Mammary epithelial cell (primary cell): ENCODE results near the gene PNPO.

Experiments used
- EZH2 ChIP-seq: IDR thresholded peaks from 2 replicates; pipeline ENCODE4 v1.6.1; 2012; ENCODE audit warnings: low read length, inconsistent platforms, borderline replicate concordance
- TF ChIP-seq, protein P1 (sequence below), 2 donors: IDR thresholded peaks in 1 of 2; conservative IDR thresholded peaks in 1 of 2; 2 replicates each; pipeline ENCODE4 v1.5.1; 2011 to 2012; ENCODE audit warnings: inconsistent platforms in 2 of 2, low read length in 2 of 2, mild to moderate bottlenecking in 2 of 2, control low read depth in 1 of 2, low read depth in 1 of 2; ENCODE audit not compliant: insufficient read depth in 1 of 2; ENCODE audit errors: extremely low read depth in 1 of 2

DNA sequence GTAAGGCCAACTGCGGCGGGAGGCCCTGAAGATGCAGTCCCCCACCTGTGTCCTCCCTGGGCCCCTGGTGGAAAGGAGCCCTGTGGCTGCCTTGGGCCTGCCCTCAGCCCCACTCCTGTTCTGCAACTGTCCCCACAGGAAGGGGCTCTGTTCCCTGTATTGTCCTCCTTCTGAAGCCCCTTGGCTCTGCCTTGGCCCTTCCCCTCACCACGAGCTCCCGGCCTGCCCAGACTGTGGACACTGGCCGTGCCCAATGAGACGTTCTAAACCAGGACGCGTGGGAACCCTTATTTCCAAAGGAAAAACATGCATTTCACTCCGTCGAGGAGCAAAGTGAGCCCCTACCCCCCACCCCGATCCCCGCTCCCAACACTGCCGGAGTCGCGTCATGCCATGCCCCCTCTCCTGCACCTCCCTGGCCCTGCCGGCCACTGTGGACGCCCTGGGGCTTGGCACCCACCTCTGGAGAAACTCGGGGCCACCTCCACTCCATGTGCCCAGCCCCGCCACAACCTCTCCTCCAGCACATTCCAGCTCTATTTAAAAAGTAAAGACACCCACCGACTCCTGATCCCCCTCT, 13.5 kb upstream of the PNPO start:
- TF ChIP-seq, protein P1, sequence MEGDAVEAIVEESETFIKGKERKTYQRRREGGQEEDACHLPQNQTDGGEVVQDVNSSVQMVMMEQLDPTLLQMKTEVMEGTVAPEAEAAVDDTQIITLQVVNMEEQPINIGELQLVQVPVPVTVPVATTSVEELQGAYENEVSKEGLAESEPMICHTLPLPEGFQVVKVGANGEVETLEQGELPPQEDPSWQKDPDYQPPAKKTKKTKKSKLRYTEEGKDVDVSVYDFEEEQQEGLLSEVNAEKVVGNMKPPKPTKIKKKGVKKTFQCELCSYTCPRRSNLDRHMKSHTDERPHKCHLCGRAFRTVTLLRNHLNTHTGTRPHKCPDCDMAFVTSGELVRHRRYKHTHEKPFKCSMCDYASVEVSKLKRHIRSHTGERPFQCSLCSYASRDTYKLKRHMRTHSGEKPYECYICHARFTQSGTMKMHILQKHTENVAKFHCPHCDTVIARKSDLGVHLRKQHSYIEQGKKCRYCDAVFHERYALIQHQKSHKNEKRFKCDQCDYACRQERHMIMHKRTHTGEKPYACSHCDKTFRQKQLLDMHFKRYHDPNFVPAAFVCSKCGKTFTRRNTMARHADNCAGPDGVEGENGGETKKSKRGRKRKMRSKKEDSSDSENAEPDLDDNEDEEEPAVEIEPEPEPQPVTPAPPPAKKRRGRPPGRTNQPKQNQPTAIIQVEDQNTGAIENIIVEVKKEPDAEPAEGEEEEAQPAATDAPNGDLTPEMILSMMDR (conservative IDR thresholded peaks at IDR 0.05 in 1 of 2, IDR thresholded peaks at IDR 0.05 in 1 of 2; ENCODE audit: extremely low read depth in 1 of 2, insufficient read depth in 1 of 2, low read depth in 1 of 2, low read length in 2 of 2), result no peak
- no peak for TF ChIP-seq EZH2
